Ascending aorta (tissue), 2 donors: ENCODE data around the gene CD99L2. TPM values are rescaled to one million over a fixed set of nuclear protein-coding genes. Genes with fewer than 3 reads are reported as not detected.

Experiments used
- DNase-seq, 2 donors: peaks; one replicate each; pipeline ENCODE4 v3.0.0-alpha.2; 2019; ENCODE audit warnings: low spot score in 2 of 2
- H3K27ac ChIP-seq, 2 donors: fragments of 200-600 bp; sonication (generic); one replicate each; pipeline ENCODE4 v1.5.1; 2016 to 2017; ENCODE audit warnings: mild to moderate bottlenecking in 1 of 2
- H3K27me3 ChIP-seq: fragments of 200-600 bp; sonication (generic); one replicate; pipeline ENCODE4 v1.5.1; 2017
- H3K36me3 ChIP-seq, 2 donors: fragments of 200-600 bp; sonication (generic); one replicate each; pipeline ENCODE4 v1.5.1; 2016
- H3K4me1 ChIP-seq, 2 donors: fragments of 200-600 bp; sonication (generic); one replicate each; pipeline ENCODE4 v1.5.1; 2016 to 2017; ENCODE audit warnings: mild to moderate bottlenecking in 1 of 2
- H3K4me3 ChIP-seq, 2 donors: fragments of 200-600 bp; sonication (generic); one replicate each; pipeline ENCODE4 v1.5.1; 2016 to 2017; ENCODE audit warnings: mild to moderate bottlenecking in 1 of 2
- H3K9me3 ChIP-seq, 2 donors: fragments of 200-600 bp; sonication (generic); one replicate each; pipeline ENCODE4 v1.5.1; 2016
- intact Hi-C: fragments of 100-400 bp; cut with DNase I; formaldehyde crosslinking; loops from one replicate; pipeline ENCODE4 v1.15.1; 2023
- total RNA-seq: library from RNA; depleted of rRNA; stranded (reverse); fragments of >200 nt; gene quantifications from one replicate; pipeline ENCODE4 v1.1.0, GENCODE V29; 2016
- TF ChIP-seq, protein P1 (sequence below), 3 experiments: fragments of 200-600 bp in 2 of 3; fragments of 450-650 bp in 1 of 3; sonication (generic) in 2 of 3; IDR thresholded peaks; one replicate each; pipeline ENCODE4 v1.5.1; 2016 to 2019; ENCODE audit warnings: antibody characterized with exemption in 3 of 3, mild to moderate bottlenecking in 1 of 3, moderate library complexity in 1 of 3

CD99L2 gene
- total RNA-seq, 1 donor from 2014 or later: 83.4 TPM

DNA sequence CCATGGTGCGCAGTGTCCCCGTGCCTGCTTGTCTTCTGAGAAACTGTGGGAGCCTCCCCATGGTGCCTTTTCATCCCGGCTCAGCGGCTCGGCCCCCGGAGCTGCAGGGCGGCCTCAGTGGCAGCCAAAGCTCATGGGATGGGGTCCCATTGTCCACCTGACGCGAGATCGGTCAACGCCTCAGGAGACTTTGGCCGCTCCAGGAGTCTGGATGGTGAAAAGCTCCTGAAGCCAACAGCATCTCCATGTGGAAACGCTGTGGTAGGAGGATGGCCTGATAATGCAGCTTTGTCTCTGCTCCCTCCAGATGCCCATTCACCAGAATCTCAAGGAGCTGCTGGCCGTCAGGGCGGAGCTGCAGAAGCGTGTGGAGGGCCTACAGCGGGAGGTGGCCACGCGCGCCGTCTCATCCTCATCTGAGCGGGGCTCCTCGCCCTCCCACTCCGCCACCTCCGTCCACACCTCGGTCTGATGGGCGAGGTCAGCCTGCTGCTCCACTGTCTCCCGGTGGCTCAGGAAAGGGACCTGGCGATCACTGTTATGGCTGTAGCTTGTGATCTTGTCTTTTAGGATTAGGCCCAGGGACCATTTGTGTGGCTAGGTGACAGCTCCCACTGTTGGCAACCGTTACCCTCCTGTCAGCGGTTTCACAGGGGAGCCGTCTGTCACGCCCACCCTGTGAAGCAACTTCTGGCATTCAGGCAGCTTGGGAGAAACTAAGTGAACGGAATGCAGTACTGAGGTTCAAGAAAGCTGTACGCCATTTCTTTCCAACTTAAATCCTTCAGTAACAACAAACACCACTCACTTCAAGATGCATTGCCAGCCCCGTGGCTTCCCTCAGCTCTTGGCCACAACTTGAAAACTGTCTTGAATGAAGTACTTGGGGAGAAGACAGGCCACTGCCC is 136.0 kb downstream of the CD99L2 start:
- peak overlapping the region in 1 of 2 donors; percentile 10 for H3K27ac ChIP-seq
- H3K4me3 ChIP-seq: no peak overlapping the region
- DNase-seq: no peak
- H3K36me3 ChIP-seq: no peaks in the 10 kb centered on the region
- H3K9me3 ChIP-seq: no peaks in the 10 kb centered on the region
- no peaks in the 10 kb centered on the region for H3K4me1 ChIP-seq
- intact Hi-C loops: no loop called here
- TF ChIP-seq, protein P1, sequence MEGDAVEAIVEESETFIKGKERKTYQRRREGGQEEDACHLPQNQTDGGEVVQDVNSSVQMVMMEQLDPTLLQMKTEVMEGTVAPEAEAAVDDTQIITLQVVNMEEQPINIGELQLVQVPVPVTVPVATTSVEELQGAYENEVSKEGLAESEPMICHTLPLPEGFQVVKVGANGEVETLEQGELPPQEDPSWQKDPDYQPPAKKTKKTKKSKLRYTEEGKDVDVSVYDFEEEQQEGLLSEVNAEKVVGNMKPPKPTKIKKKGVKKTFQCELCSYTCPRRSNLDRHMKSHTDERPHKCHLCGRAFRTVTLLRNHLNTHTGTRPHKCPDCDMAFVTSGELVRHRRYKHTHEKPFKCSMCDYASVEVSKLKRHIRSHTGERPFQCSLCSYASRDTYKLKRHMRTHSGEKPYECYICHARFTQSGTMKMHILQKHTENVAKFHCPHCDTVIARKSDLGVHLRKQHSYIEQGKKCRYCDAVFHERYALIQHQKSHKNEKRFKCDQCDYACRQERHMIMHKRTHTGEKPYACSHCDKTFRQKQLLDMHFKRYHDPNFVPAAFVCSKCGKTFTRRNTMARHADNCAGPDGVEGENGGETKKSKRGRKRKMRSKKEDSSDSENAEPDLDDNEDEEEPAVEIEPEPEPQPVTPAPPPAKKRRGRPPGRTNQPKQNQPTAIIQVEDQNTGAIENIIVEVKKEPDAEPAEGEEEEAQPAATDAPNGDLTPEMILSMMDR (IDR thresholded peaks at IDR 0.05): no peak
- H3K27me3 ChIP-seq: no peaks in the 10 kb centered on the region

DNA sequence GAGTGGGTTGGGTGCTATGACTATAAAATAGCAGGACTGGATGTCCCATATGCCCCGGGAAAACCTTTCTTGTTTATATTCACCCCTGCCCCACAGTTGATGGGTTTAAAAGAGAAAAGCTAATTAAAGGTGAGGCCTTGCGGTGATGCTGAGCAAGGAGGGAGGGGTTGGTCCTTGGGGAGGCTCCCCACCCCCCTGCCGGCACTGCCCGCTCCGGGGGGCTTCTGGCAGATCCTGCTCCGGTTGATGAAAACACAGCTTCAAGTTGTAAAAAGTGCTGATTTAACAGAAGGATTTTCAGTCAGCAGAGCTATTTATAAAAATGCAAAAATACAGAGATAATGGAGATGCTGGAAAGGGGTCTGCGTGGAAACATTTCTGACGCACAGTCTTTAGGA is 136.7 kb downstream of the CD99L2 start:
- no peak for DNase-seq
- H3K4me3 ChIP-seq: no peak overlapping the region
- H3K27ac ChIP-seq: no peak overlapping the region
- TF ChIP-seq, protein P1 (IDR thresholded peaks at IDR 0.05): no peak
- H3K36me3 ChIP-seq: no peaks in the 10 kb centered on the region
- H3K4me1 ChIP-seq: no peaks in the 10 kb centered on the region
- intact Hi-C loops: no loop called here
- H3K9me3 ChIP-seq: no peaks in the 10 kb centered on the region
- no peaks in the 10 kb centered on the region for H3K27me3 ChIP-seq

DNA sequence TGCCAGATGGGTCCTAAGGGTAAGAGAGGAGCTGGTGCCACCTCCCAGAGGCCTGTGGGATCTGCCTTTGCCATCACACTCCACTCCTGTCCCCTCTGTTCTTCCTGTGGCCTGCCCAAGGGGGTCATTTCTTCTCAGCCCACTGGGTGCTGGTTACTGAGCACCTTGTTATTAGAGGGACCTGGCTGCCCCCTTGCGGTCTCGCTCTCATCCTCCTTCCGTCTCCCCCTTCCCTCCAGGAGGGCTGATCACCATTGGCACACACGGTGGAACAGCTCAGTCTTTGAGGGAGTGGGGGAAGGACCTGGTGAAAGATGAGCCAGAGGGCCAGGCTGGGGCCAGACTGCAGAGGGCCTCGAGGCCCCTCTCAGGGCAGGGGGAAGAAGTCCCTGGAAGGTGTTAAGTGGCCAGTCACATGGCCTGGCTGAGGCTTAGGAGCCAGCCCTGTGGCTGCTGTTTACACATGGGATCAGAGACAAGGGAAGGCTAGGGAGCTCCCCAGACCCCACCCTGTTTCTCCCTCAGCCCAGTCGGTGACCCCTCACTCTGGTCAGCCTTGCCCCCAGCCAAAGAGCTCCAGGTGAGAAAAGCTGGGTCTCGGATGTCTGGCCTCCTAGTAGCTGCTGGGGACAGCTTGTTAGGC is 137.2 kb downstream of the CD99L2 start:
- intact Hi-C loops: no loop called here
- DNase-seq: no peak

DNA sequence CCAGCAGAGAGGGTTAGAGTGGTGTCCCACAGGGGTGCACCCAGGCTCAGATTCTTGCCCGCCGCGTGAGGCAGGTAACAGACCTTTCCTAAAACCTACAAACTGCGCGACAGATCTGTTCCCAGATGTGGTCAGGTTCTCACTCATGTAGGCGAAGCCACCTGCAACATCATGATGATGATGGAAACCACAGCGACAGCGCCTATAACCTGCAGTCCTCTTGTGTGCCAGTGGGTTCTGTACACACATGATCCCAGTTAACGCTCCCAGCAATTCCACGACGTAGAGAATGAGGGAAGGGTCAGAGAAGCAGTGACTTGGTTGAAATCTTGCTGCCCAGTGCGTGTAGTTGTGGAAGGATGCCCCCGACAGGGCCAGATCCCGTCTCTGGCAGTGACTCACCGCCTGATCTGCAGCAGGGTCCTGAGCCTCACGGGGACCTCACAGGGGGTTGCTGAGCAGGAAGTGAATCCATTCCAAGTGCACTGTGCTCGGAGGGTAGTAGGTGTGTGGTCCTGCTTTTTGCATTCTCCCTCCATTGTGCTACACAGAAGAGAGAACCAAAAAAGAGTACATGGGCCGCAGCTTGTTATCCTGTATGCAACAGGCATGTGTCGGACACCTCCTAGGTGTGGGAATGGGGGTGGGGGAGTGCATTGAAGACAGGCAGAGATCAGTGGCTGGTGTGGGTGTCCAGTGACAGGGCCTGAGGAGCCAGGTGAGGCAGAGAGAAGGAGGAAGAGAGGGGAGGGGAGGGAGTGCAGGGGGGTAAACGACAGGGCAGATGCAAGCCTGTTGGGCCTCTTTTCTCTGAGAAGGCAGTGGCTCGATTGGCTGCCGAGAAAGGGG is 138.7 kb downstream of the CD99L2 start:
- TF ChIP-seq, protein P1 (IDR thresholded peaks at IDR 0.05): no peak
- intact Hi-C loops: no loop called here
- Histone ChIP-seq H3K4me3 (no peak overlapping the region), H3K4me1 (no peaks in the 10 kb centered on the region), H3K27ac (no peak overlapping the region), H3K9me3 (no peaks in the 10 kb centered on the region), H3K27me3 (no peaks in the 10 kb centered on the region), H3K36me3 (peaks cover 0 to 3% of the 10 kb centered on the region in 2 donors)
- no peak for DNase-seq

More for the DNA sequence above, 137.2 kb downstream of the CD99L2 start:
- Histone ChIP-seq H3K9me3 (no peaks in the 10 kb centered on the region), H3K36me3 (peaks cover 0 to under 1% of the 10 kb centered on the region in 2 donors), H3K4me3 (no peak overlapping the region), H3K27ac (no peak overlapping the region), H3K4me1 (no peaks in the 10 kb centered on the region), H3K27me3 (no peaks in the 10 kb centered on the region)
- TF ChIP-seq, protein P1 (IDR thresholded peaks at IDR 0.05): no peak

DNA sequence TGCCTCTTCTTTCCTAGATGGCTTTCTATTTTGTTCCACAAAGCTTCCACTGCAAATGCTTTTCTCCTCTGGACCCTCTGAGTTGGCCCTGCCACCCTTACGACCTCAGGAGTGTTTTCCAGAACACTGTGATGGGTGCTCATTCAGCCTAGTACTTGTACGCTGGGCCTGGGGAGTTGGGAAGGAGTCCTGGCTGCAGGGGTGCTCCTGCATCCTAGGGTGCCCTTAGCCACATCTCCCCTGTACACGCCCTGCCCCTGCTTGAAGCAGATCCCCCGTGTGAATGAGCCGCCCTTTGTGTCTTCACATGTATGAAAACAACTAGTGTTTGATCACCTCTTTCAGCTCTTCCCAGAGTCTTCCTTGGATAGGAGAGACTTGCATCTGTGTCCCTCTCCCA is 141.1 kb downstream of the CD99L2 start:
- Histone ChIP-seq H3K36me3 (peaks cover 0 to 3% of the 10 kb centered on the region in 2 donors), H3K4me1 (no peaks in the 10 kb centered on the region), H3K27ac (no peak overlapping the region), H3K27me3 (no peaks in the 10 kb centered on the region), H3K4me3 (no peak overlapping the region), H3K9me3 (no peaks in the 10 kb centered on the region)
- intact Hi-C loops: no loop called here
- no peak for DNase-seq
- TF ChIP-seq, protein P1 (IDR thresholded peaks at IDR 0.05): no peak
